GM18520 (cell line): ENCODE data around the gene CLK1.
"Not testable (repeated sequence)": the region's sequence is repeated elsewhere in the genome, so short reads cannot be mapped to it uniquely, and the experiment has no call there.

ENCODE experiments used
- ATAC-seq: cut with Tn5 transposase; IDR thresholded peaks from one replicate; pipeline ENCODE4 v1.9.1; 2021; ENCODE audit not compliant: unreplicated experiment

CLK1 gene

GRCh38 chr2:200851398-200852248 is 12.8 kb downstream of the CLK1 start:
- no peak for ATAC-seq

DNA sequence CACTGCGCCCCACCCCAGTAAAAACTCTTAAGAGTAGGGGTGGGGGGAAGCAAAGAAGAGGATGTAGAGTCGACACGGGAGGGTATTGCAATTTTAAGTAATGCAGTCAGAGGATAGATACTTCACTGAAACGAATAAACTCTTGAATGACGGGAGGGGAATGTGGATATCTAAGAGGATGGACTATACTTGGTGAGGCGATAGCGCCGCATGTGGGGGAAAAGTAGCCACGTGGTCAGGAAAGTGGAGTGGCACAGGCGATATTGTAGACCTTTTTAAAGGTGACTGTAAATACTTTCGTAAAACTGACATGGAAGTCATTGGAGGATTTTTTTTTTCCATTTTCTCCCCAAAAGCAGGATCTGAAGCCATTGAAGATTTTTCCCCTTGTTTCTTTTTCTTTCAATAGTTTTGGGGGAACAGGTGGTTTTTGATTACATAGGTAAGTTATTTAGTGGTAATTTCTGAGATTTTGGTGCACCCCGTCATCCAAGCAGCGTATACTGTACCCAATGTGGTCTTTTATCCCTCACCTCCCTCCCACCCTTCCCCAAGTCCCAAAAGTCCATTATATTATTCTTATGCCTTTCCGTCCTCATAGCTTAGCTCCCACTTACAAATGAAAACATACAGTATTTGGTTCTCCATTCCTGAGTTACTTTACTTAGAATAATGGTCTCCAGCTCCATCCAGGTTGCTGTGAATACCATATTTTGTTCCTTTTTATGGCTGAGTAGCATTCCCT is 13.8 kb downstream of the CLK1 start:
- no peak for ATAC-seq

DNA sequence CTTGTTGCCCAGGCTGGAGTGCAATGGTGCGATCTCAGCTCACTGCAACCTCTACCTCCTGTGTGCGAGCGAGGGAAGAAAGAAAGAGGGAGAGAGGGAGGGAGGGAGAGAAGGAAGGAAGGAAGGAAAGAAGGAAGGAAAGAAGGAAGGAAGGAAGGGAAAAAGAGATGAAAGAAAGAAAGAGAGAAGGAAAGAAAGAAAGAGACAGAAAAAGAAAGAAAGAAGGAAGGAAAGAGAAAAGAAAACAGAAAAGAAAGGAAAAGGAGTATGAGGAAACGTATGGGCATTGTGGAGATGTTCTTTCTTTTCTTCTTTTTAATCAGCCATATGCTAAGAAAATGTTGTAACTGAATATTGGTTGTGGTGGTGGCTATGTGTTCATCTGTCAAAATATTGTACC is 16.5 kb downstream of the CLK1 start:
- no peak for ATAC-seq

DNA sequence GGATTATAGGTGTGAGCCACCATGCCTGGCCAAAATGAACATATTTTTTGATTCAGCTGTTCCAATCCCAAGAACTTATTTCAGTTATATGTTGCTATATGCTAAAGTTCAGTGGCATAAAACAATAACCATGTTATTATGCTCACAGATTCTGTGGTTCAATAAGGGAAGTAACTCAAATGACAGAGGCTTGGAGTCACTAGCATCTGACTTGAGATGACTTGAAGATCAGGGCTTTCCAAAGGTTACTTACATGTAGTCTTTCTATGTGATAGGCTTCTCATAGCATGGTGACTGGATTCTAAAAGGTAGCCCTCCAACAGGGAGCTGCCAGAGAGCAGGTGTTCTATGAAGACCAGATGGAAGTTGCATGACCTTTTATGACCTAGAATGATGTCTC is 17.2 kb downstream of the CLK1 start:
- no peak for ATAC-seq

DNA sequence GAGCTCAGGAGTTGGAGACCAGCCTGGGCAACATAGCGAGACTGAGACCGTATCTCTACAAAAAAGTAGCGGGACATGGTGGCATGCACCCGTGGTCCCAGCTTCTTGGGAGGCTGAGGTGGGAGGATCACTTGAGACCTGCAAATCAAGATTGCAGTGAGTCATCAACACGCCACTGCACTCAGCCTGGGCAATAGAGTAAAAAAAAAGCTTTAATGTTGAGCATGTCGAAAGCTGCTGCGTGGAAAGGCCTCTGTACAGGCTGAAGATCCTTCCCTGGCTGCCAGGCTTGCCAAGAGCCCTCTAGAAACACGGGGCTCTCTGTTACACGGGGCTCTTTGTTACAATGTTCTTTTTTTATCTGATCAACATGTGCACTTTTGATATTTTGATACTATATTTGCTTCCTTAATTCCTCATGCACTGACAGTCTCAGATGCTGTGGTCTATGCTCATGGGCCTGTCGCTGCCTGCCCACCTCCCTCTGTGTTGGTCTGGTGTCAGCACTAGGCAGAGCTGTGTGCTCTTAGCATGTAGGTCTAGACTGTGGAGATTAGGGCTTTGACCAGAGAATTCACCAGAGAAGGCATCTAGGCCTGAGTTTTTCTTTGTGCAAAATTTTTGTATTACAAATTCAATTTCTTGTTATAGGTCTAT is 18.7 kb downstream of the CLK1 start:
- no peak for ATAC-seq

- no peak for ATAC-seq
Observed at GRCh38 chr2:200845194-200845593, 19.3 kb downstream of the CLK1 start.

DNA sequence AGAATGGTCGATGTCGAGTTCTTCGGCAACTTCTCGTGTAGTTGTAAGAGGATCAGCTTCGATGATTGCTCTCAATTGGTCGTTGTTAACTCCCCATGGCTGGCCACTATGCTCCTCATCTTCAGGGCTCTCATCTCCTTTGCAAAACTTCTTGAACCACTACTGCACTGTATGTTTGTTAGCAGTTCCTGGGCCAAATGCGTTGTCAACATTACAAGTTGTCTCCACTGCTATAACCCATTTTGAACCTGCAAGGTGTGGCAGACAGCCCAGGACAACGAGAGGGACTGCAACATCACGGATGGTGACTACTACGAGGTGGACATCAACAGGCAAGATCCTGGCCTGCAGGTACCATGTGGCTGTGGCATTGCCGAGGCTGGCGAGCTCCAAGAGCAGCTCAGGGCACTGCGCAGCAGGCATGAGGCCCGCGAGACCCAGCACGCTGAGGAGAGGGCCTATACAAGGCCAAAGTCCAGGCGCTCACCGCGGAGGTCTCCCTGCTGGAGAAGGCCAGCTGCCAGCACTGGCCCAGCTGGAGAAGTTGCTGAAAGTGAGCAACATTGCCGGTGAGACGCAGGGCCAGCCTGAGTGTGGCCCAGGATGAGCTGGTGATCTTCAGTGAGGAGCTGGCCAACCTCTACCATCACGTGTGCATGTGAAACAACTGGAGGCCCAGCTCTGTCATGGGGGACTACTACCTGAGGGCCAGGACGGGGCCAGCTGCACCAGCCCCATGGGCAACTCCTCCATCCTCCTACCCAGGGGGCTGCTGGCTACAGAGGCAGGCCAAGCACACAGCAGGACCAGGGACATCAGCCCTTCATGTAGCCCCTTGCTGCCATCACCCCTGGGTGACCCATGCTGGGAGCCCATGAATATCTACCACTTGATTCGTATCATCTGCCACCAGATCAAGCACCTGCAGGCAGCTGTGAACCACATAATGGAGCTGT is 20.2 kb downstream of the CLK1 start:
- no peak for ATAC-seq

GRCh38 chr2:200839513-200839912 is 24.9 kb downstream of the CLK1 start:
- ATAC-seq = no peak

DNA sequence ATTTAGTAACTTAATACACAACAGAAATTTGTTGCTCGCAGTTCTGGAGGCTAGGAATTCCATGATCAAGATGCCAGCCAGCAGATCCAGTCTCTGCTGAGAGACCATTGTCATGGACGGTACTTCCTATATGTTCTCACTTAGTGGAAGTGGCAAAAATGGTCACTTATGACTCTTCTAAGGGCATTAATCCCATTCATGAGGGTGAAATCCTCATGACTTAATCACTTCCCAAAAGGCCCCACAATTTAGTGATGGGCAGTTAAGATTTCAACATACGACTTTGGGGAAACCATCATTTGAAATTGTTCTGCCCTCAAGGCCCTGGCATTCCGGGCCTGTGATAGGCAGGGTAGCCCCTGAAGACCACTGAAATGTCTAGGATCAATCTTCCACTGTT is 29.8 kb downstream of the CLK1 start:
- ATAC-seq = no peak

DNA sequence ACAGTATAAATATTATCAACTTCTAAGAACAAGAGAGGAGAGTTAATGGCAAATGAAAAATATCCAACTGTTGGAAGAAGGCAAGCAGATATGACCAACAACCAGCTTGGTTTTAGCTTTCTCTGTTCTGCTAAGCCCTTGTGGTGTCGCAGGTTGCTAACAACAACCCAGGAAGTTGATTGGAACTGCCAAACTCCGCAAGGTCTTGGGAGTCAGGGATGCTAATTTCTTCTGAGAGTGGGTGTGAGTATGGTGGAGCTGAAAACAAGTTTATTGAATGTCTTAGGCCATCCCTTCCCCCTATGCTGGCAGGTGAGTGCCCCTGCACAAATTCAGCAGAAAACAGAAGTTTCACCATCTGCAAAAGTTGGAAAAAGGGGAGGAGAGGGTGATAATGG is 35.2 kb downstream of the CLK1 start:
- ATAC-seq = no peak

- no peak for ATAC-seq
Observed at GRCh38 chr2:200828572-200829257, 35.7 kb downstream of the CLK1 start.

- ATAC-seq = no peak
Observed at GRCh38 chr2:200828104-200828503, 36.4 kb downstream of the CLK1 start.

DNA sequence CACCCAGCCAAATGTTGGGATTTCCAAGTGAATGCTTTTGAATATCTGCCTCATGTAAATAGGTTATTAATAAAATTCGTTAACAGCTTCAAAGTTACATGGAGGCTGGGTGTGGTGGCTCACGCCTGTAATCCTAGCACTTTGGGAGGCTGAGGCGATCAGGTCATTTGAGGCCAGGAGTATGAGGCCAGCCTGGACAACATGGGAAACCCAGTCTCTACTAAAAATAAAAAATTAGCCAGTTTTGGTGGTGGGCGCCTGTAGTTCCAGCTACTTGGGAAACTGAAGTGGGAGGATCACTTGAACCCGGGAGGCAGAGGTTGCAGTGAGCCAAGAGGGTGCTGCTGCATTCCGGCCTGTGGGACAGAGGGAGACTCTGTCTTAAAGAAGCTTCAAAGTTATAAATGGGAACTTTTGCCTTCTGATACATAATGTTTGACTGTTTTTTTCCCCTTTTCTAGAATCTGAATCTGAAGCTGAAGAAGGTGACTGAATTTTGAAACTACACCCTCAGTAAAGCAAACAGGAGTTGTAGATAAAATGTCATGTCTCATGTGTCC is 42.7 kb downstream of the CLK1 start:
- no peak for ATAC-seq

DNA sequence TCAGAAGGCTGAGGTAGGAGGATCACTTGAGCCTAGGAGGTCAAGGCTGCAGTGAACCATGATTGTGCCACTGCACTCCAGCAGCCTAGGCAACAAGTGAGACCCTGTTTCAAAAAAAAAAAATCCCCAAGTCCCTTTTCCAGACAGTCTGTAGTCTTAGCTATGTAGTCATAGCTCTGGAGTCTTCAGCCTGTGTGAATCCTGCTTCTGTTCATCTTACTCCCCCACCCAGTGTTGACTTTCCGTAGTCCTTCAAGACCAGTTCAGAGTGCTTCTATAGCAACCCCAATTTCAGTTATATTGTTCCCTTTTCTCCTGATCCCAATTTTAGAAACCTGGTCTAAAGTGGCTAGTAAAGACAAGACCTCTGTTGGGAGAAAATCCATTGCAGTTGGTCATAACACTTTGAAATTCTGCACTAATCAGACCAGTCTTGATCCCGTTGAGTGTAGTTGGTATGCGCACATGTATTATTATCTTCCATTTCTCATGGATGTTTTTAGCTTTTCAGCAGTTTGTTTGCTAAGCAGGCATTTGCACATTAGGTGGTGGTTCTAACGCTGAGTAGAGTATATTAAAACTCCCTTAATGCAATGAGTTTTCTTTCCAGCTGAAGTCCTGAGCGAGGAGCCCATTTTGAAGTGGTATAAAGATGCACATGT is 43.8 kb downstream of the CLK1 start:
- ATAC-seq = no peak

GRCh38 chr2:200818732-200819131 is 45.7 kb downstream of the CLK1 start:
- ATAC-seq = not testable (repeated sequence)

DNA sequence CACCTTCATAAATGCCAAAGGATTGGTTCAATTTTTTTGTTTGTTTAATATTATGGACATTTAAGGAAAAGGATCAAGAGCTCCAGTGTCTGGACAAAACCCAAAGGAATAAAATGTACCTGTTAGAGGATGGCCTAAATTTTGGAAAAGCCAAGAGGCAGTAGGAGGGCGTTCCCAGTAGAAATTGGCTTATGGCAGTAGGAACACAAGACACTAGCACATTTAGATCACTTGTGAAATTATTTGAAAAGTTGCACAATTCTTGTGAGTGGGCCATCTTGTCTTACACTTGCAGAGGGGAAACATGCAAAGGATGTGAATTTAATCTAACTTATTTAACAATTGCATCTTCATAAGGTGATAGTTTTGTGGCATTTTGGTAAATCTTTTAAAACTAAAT is 49.5 kb downstream of the CLK1 start:
- no peak for ATAC-seq

DNA sequence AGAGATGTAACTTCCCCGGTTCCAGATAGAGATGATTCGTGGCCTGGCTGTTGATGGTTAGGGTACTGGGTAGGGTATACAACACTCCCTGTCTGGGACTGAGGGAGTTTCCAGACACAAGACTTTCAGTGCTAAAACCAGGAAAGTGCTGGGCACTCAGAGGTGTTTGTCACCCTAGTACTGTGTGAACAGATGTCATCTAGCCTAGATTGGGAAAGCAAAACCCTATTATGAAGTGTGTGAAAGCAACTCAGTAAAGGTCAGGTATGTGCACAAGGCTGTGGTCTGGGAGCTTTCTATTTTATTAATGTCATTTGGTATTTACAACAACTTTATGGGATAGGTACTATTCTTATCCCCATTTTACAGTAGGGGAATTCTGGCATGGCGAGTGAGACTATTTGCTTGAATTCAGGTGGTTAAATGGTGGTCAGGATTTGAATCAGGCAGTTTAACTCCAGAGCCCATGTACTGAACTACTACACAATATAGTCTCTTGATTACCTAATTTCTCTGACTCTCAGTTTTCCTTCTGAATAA is 50.1 kb downstream of the CLK1 start:
- ATAC-seq = peak; percentile 27

DNA sequence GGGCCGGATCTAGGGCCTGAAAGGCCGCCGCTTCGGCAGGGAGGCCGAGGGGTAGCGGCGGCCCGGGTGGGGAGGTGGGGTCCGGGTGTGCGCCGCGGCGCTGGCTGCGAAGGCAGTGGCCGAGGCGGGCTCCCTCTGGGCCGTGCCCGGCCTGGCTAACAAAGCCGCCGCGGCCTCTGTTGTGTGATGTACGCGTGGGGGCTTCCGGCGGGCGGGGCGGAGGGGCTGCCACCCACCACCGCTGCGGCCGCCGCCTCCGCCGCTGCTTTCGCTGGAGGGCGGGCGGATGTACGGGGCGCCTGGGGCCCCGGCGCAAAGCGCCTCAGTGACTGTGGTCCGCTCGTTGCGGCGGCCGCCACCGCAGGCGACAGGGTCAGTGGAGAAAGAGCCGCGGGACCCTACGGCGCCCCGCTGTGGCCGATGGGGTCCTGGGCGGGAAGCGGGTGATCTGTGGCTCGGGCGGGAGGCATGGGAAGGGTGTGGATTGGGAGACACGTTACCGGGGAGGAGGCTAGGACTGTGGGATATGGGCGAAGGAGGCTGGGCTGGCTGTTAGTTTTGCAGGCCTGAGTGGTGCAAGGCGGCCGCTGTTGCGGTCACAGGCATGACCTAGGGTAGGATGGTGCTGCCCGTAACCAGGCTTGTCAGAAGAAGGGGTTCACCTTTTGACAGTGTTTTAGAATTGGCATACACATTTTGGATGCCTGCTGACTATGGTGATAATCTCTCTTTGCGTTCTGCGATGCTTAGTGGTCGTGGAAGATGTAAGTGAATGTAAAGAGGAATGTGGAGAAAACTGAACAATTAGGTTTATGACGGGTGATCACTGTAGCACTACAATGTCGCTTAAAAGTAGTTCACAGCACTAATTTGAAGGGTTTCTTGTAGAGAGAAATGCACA is 52.1 kb downstream of the CLK1 start:
- peak; percentile 24 for ATAC-seq
